ENCODE measurements around the gene DMRT2. TPM values are rescaled to one million over a fixed set of nuclear protein-coding genes. Genes with fewer than 3 reads are reported as not detected.
A peak's percentile ranks its signal among the peaks of the same experiment; 100 is the strongest.

The DMRT2 gene
- total and polyA plus RNA-seq, 2 of the 13 experiments (the other 11 are each of a cell fraction or from before 2014, with no cell fraction given): not detected

GRCh38 chr9:1009101-1009707 lies 41.0 kb upstream of the DMRT2 start (continued):
- no peak for TF ChIP-seq ZNF564 (CRISPR knock-in tag; IDR thresholded peaks at IDR 0.05)
- no peak for TF ChIP-seq DRAP1 (CRISPR knock-in tag; IDR thresholded peaks at IDR 0.05)
- no peak for TF ChIP-seq RORA (CRISPR knock-in tag; IDR thresholded peaks at IDR 0.05)
- TF ChIP-seq TEAD2 (CRISPR knock-in tag; IDR thresholded peaks at IDR 0.05): 0 out of 2 replicates have a peak, but pooled peaks have one; percentile 25
- TF ChIP-seq ZNF138 (CRISPR knock-in tag; IDR thresholded peaks at IDR 0.05; ENCODE audit: low read depth): no peak
- peak; percentile 58; the same call in 1 of the 2 replicates for TF ChIP-seq NFKB2 (CRISPR knock-in tag; IDR thresholded peaks at IDR 0.05; ENCODE audit: borderline replicate concordance)
- no peak for TF ChIP-seq ZMAT3 (CRISPR knock-in tag; conservative IDR thresholded peaks at IDR 0.05)
- peak; percentile 69; the same call in 1 of the 2 replicates for TF ChIP-seq SMC3 (IDR thresholded peaks at IDR 0.05; ENCODE audit: low read length)
- no peak for TF ChIP-seq MBNL3 (CRISPR knock-in tag; conservative IDR thresholded peaks at IDR 0.05)
- TF ChIP-seq ZBTB39 (CRISPR knock-in tag; IDR thresholded peaks at IDR 0.05): no peak

GRCh38 chr9:1013021-1013420 lies 37.1 kb upstream of the DMRT2 start:
- H3K4me1 ChIP-seq (ENCODE audit: insufficient read depth, low read length): no peaks in the 10 kb centered on the region
- H3K9ac ChIP-seq (ENCODE audit: insufficient read depth, low read depth, low read length): no peak overlapping the region
- ATAC-seq (no peak), DNase-seq (ENCODE audit: low spot score) (no peak), FAIRE-seq (no peak)
- no peak for TF ChIP-seq STAT6 (CRISPR knock-in tag; IDR thresholded peaks at IDR 0.05; ENCODE audit: borderline replicate concordance)
- peak; percentile 81 for TF ChIP-seq ATF7 (IDR thresholded peaks at IDR 0.05)
- no peak for TF ChIP-seq ATF7 (CRISPR knock-in tag; IDR thresholded peaks at IDR 0.05)
- peak; percentile 91 for TF ChIP-seq CREB1 (IDR thresholded peaks at IDR 0.05)
- TF ChIP-seq CREB1 (CRISPR knock-in tag; IDR thresholded peaks at IDR 0.05): no peak
- no peak overlapping the region for H3K4me3 ChIP-seq (replicated peaks in 1 of 3; ENCODE audit: insufficient read depth in 1 of 3, low read depth in 2 of 3, low read length in 3 of 3)
- no peaks in the 10 kb centered on the region; a peak in 1 of 5 replicates for H3K27me3 ChIP-seq (ENCODE audit: control insufficient read depth in 1 of 2, insufficient read depth in 2 of 2, low read length in 2 of 2)
- H3K27ac ChIP-seq (ENCODE audit: extremely low read length, insufficient read depth, low read length): no peak overlapping the region
- no peak overlapping the region for H2AFZ ChIP-seq (ENCODE audit: low read length)
- H3K9me3 ChIP-seq (ENCODE audit: low read length): no peaks in the 10 kb centered on the region
- ChIA-PET POLR2A (no interaction called here), CTCF (ENCODE audit: low intra/inter-chr PET ratio, low total read pairs) (no interaction called here)
- in situ Hi-C loops (cut with HindIII; ENCODE audit: extremely low pct_ligation_motif_present, low pct_unique_long_range_greater_than_20kb): no loop called here
- H3K79me2 ChIP-seq (ENCODE audit: insufficient read depth, low read length): no peaks in the 10 kb centered on the region
- no peaks in the 10 kb centered on the region for H4K20me1 ChIP-seq (ENCODE audit: insufficient read depth, low read length)
- BruUV-seq (replicated peaks): no TSS peak
- H3K4me2 ChIP-seq (ENCODE audit: low read depth, low read length): no peak overlapping the region
- H3K36me3 ChIP-seq (replicated peaks in 1 of 2; ENCODE audit: control insufficient read depth in 1 of 2, insufficient read depth in 2 of 2, low read length in 2 of 2): no peaks in the 10 kb centered on the region
- 44% methylated on average over 5 of the region's 5 CpGs for WGBS (ENCODE audit: low lambda C conversion rate)
- intact Hi-C loops (cut with micrococcal nuclease; ENCODE audit: unreplicated experiment): no loop called here

All from HepG2 (cell line).